ENCODE results near the gene PHLDA3. TPM values are rescaled to one million over a fixed set of nuclear protein-coding genes. Genes with fewer than 3 reads are reported as not detected.
A peak's percentile ranks its signal among the peaks of the same experiment; 100 is the strongest.

The PHLDA3 gene
- under 1 TPM; 0.45 to 0.71 TPM for total RNA-seq
- 0.54 TPM for polyA plus RNA-seq (2013, experiment 1 of 2)
- 1.3 TPM for polyA plus RNA-seq (2013, experiment 2 of 2)
- 0 to 5.8 (median 0.66) reads per million in 172 experiments for total RNA-seq

DNA sequence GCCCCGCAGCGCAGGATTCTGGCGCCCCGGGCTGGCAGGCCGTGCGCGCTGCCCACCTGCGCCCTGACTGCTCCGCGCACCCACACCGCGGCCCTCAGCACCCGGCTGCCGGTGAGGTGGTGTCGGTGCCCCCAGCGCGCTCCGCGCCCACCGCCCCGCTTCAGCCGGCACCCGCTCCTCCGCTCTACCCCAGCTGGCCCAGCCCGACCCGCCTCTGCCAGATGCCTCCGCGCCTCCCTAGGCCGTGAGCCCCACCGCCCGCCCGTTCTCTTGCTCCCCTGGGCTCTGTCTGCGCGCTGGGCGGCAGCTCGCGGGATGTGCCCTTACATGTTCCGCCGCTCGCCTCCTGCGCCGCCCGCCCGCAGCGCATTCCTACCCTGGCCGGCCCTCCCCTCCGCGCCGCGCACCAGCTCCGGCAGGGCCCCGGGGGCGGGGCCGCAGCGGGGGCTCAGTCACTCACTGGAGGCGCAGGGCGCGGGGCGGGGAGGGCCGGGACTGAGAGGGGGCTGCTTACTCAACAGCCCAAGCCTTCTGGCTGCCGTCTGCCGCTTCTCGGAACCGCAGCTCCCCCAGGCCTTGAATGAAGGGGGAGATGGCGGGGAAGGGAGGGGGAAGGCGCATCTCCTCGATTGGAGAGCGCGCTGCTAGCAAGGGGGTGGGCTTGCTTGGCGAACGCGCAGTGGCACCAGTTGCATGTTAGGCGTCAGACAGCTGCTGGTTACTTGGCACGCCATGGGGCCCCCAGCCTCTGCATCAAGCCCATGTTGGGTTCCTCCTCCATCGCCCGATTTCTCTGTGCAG, at the start of gene PHLDA3:
TSS of gene PHLDA3 (minus strand) at position 345 of the 801 bp plus-strand sequence. CDS start 402 bp downstream, outside the sequence.
- DNase-seq (peak in 9 of 14 experiments; percentile 4 to 45 (median 25)), ATAC-seq (ENCODE audit: poor library complexity) (peak; percentile 60)
- peaks cover 9% of the 10 kb centered on the region for H3K4me1 ChIP-seq (ENCODE audit: insufficient read depth, low read length)
- peak within 1 kb of the TSS; percentile 22 for H3K4me3 ChIP-seq (ENCODE audit: low read length)
- peaks cover 7% of the 10 kb centered on the region for H3K4me1 Mint-ChIP-seq (ENCODE audit: low read depth)
- ChIA-PET CTCF (interaction anchor here (0.7 to 1.2 kb wide), 3 partner anchors 13 to 44 kb away, joined by 3 to 4 read pairs (median 3); no protein-coding TSS in a partner anchor), POLR2A (no interaction called here)
- peaks cover 55% of the 10 kb centered on the region for H3K27me3 Mint-ChIP-seq
- no peak for TF ChIP-seq CTCF (IDR thresholded peaks at IDR 0.05)
- H3K27me3 ChIP-seq (ENCODE audit: control insufficient read depth in 1 of 2, insufficient read depth in 2 of 2, low read length in 2 of 2) = peaks cover 21 to 32% of the 10 kb centered on the region in 2 experiments
- peaks cover 0 to 7% of the 10 kb centered on the region in 2 experiments for H3K9me3 ChIP-seq (ENCODE audit: control insufficient read depth in 1 of 2, insufficient read depth in 1 of 2, low read length in 2 of 2)
- no peaks in the 10 kb centered on the region for H3K36me3 Mint-ChIP-seq (ENCODE audit: low read depth)
- no peaks in the 10 kb centered on the region for H3K9me3 Mint-ChIP-seq
- H3K27ac Mint-ChIP-seq = no peak within 1 kb of the TSS
- H3K27ac ChIP-seq (ENCODE audit: low read depth in 1 of 2, low read length in 2 of 2) = no peak within 1 kb of the TSS
- intact Hi-C loops (cut with DNase I, micrococcal nuclease) = no loop called here
- peak within 1 kb of the TSS; percentile 45 for H3K4me3 Mint-ChIP-seq
- H3K36me3 ChIP-seq (ENCODE audit: insufficient read depth, low read length) = no peaks in the 10 kb centered on the region

GRCh38 chr1:201518071-201518470, 49.1 kb upstream of the PHLDA3 start:
- no peaks in the 10 kb centered on the region for H3K9me3 ChIP-seq (ENCODE audit: control insufficient read depth in 1 of 2, insufficient read depth in 1 of 2, low read length in 2 of 2)
- no peaks in the 10 kb centered on the region for H3K27me3 ChIP-seq (ENCODE audit: control insufficient read depth in 1 of 2, insufficient read depth in 2 of 2, low read length in 2 of 2)
- H3K27me3 Mint-ChIP-seq = no peaks in the 10 kb centered on the region
- no peak for TF ChIP-seq CTCF (IDR thresholded peaks at IDR 0.05)
- H3K4me3 ChIP-seq (ENCODE audit: low read length) = no peak overlapping the region
- peaks cover under 1% of the 10 kb centered on the region for H3K4me1 Mint-ChIP-seq (ENCODE audit: low read depth)
- H3K9me3 Mint-ChIP-seq = peaks cover 3% of the 10 kb centered on the region
- H3K27ac ChIP-seq (ENCODE audit: low read depth in 1 of 2, low read length in 2 of 2) = no peak overlapping the region
- ChIA-PET CTCF (no interaction called here), POLR2A (no interaction called here)
- peaks cover 29% of the 10 kb centered on the region for H3K36me3 Mint-ChIP-seq (ENCODE audit: low read depth)
- DNase-seq (no peak), ATAC-seq (ENCODE audit: poor library complexity) (no peak)
- H3K36me3 ChIP-seq (ENCODE audit: insufficient read depth, low read length) = peaks cover 8% of the 10 kb centered on the region
- no peaks in the 10 kb centered on the region for H3K4me1 ChIP-seq (ENCODE audit: insufficient read depth, low read length)
- intact Hi-C loops (cut with DNase I, micrococcal nuclease) = no loop called here
- H3K4me3 Mint-ChIP-seq = no peak overlapping the region
- no peak overlapping the region for H3K27ac Mint-ChIP-seq

DNA sequence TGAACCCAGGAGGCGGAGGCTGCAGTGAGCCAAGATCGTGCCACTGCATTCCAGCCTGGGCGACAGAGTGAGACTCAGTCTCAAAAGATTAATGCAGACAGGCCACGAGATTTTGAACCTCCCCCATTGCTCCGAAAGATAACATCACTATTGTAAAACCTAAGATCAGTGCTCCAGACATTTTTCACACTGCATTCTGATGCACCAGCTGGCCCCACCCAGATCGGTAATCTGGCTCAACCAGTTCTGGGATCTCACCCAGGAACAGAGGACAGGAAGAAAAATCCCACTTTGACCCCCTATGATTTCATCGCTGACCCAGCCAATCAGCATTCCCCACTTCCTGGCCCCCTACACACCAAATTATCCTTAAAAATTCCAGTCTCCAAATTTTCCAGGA, 48.6 kb upstream of the PHLDA3 start:
- H3K27ac ChIP-seq (ENCODE audit: low read depth in 1 of 2, low read length in 2 of 2) = no peak overlapping the region
- Mint-ChIP-seq H3K27ac (no peak overlapping the region), H3K4me3 (no peak overlapping the region), H3K27me3 (no peaks in the 10 kb centered on the region), H3K4me1 (ENCODE audit: low read depth) (peaks cover 5% of the 10 kb centered on the region), H3K9me3 (peaks cover 3% of the 10 kb centered on the region), H3K36me3 (ENCODE audit: low read depth) (peaks cover 29% of the 10 kb centered on the region)
- H3K9me3 ChIP-seq (ENCODE audit: control insufficient read depth in 1 of 2, insufficient read depth in 1 of 2, low read length in 2 of 2) = no peaks in the 10 kb centered on the region
- CTCF ChIA-PET = no interaction called here
- POLR2A ChIA-PET = no interaction called here
- no peak overlapping the region for H3K4me3 ChIP-seq (ENCODE audit: low read length)
- H3K4me1 ChIP-seq (ENCODE audit: insufficient read depth, low read length) = peaks cover 4% of the 10 kb centered on the region
- no peak for DNase-seq
- intact Hi-C loops (cut with DNase I, micrococcal nuclease) = no loop called here
- no peaks in the 10 kb centered on the region for H3K27me3 ChIP-seq (ENCODE audit: control insufficient read depth in 1 of 2, insufficient read depth in 2 of 2, low read length in 2 of 2)
- H3K36me3 ChIP-seq (ENCODE audit: insufficient read depth, low read length) = peaks cover 8% of the 10 kb centered on the region
- no peak for ATAC-seq (ENCODE audit: poor library complexity)
- no peak for TF ChIP-seq CTCF (IDR thresholded peaks at IDR 0.05)
